Astrocyte of the cerebellum (primary cell): ENCODE measurements around the gene UQCRFS1.
"Not testable (repeated sequence)": the region's sequence is repeated elsewhere in the genome, so short reads cannot be mapped to it uniquely, and the experiment has no call there.

Experiments used
- DNase-seq: peaks from one replicate; pipeline ENCODE4 v3.0.0-alpha.2; 2011; ENCODE audit warnings: low read depth
- H3K4me3 ChIP-seq: 2 replicates; pipeline ENCODE4 v1.5.1; 2011; ENCODE audit warnings: mild to moderate bottlenecking, low read depth, low read length, moderate library complexity
- CTCF ChIP-seq: IDR thresholded peaks from 2 replicates; pipeline ENCODE4 v1.5.1; 2012; ENCODE audit warnings: low read length, low read depth, moderate library complexity, mild to moderate bottlenecking; ENCODE audit errors: missing control alignments
- in situ Hi-C: cut with HindIII; loops from 2 replicates; pipeline ENCODE4 v1.10.0; 2017; ENCODE audit warnings: low sequenced_read_pairs

Gene UQCRFS1

DNA sequence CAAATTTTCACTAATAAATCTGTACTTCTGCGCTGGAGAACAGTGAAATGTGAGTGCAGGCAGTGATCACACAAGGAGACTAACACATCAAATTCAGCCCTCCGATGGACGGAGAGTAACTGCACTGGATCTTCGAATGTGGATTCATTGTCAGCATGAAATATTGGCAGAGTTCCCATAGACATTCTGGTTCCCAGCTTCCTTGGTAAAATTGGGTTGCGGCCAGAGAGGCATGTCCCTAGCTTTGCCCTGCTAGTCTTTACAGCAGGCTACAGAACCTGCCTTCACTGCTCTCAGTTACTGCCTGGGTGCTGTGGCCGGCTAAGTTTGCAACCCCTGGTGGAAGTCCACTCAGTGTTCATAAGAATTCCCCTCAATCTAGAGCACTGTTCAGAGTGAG is 32.3 kb upstream of the UQCRFS1 start:
- in situ Hi-C loops, result no loop called here
- DNase-seq, result no peak
- no peak overlapping the region for H3K4me3 ChIP-seq
- no peak for TF ChIP-seq CTCF

DNA sequence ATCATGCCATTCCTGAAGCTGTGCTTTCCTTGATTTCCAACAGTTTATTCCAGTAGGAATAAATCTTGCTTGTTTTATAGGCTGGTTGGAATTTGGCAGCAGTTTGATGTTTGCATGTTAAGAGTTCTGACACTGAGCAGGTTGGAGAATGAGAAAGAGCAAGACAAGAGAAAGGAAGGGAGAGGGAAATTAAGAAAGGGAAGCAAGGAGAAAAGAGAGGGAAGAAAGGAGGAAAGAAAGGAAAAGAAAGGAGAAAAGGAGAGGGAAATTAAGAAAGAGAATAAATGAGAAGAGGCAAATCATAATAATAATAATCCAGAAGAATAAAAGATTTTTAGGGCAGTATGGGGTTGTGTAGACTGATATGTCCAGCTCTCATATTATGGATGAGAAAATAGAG is 28.4 kb upstream of the UQCRFS1 start:
- no peak overlapping the region for H3K4me3 ChIP-seq
- no peak for DNase-seq
- in situ Hi-C loops, result no loop called here
- TF ChIP-seq CTCF, result no peak

DNA sequence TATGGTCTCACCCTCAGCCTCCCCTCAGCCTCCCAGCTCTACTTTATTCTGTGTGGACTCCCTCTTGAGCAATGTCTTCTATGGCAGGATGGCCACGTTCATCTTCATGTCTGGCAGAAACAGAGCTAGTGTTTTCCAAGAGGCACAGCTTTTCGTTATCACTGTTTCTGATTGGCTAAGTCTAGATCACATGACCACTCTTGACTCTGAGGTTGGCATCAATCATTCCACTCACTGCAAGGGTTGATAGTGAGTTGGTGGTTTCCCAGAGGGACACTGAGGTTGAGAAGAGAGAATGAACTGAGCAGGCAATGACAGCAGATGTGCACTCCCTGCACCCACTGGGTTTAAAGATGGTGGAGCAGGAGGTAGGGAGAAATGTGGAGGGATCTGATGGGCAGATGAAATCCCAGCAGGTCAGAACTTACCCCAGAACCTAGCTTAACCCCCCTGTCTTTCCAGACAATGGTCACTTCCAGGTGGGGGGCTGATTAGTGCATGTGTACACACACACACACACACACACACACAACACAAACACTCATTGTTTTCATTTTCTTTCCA is 26.3 kb upstream of the UQCRFS1 start:
- no peak for DNase-seq
- in situ Hi-C loops, result no loop called here
- no peak for TF ChIP-seq CTCF
- no peak overlapping the region for H3K4me3 ChIP-seq

DNA sequence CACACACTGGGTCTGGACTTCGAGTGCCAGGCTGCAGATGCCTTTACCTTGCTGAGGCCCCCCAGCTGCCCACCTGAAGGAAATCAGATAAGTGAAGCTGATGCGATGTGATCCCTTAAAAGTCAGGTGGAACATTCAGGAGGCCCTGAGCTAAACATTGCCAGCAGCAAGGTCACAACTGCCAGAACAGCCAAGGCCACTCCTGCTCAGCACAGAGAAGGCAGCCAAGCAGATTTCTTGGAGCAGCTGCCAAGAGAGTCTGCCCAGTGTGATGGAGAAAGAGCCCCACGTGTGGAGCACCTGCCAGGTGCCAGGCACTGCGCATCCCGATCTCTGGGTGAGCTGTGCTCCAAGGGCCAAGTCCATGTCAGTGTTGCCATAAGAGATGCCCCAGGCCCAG is 20.6 kb upstream of the UQCRFS1 start:
- H3K4me3 ChIP-seq, result no peak overlapping the region
- in situ Hi-C loops, result no loop called here
- TF ChIP-seq CTCF, result no peak
- no peak for DNase-seq

DNA sequence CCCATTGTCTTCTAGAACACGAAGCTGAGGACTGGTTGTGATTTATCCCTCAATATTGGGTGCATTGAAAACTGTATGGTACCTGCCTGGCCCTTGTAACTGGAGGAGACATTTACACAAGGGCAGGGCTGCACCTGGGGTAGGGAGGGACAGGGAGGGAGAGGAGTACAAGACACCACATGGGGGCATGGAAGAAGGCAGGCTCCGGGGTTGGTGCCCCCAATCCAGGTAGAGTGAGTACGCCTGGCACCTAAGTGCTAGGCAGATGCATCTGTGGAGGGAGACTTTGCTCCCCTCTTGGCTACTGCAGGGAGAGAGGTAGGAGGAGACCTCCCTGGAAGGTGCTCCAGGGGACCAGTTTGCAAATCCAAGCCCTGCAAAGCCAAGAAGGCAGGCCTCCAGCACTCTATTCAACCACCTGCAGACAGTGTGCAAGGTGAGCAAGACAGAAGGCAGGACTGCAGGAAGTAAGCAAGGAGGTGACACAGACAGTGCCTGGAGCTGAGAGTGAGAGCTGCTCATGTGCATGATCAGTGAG is 19.4 kb upstream of the UQCRFS1 start:
- no peak for TF ChIP-seq CTCF

GRCh38 chr19:29231306-29231705 is 18.4 kb upstream of the UQCRFS1 start:
- in situ Hi-C loops, H3K4me3 ChIP-seq, DNase-seq: not testable (repeated sequence)

More for the DNA sequence above, 19.4 kb upstream of the UQCRFS1 start:
- in situ Hi-C loops, result no loop called here
- no peak overlapping the region for H3K4me3 ChIP-seq
- no peak for DNase-seq

GRCh38 chr19:29217616-29218015 is 4.7 kb upstream of the UQCRFS1 start:
- no peak for TF ChIP-seq CTCF
- in situ Hi-C loops, result no loop called here
- DNase-seq, result no peak
- no peak overlapping the region for H3K4me3 ChIP-seq
